C4-2B (cell line): ENCODE measurements around the gene ZFP91.

ENCODE experiments used
- CTCF ChIP-seq: fragments of 450-650 bp; conservative IDR thresholded peaks from 2 replicates; pipeline ENCODE4 v1.5.1; 2017; ENCODE audit warnings: mild to moderate bottlenecking
- ZFX ChIP-seq: fragments of 450-650 bp; IDR thresholded peaks from 2 replicates; pipeline ENCODE4 v1.6.1; 2017

DNA sequence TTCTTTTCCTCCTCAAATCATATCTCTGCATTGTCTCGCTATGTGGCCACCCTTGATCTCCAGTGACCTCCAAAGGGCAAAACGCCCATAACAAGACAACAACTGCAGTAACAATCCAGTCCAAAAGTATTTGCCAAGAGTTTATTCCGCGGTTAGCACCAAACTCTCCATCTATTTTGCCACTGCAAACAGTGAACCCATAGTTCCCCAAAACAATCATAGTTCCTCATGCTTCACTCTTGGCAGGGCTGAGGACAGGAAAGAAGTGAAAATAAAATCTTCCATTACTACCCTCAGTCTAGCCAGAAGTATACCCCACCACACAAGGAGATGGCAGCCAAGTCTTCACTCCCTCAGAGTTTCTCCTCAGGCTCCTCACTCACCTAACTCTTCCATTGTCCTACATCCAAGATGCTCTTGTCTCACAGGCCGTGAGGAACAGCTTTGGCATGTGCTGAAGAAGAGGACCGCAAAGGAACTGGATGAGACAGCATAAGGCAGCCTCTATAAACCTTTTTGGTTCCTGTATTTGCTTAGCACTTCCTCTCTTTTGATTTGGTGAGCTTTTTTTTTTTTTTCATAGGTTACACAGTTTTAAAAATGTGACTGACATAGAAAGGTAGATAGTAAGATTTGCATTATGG, 3.4 kb upstream of the ZFP91 start, which contains the start of gene LPXN:
- TF ChIP-seq CTCF (no peak), ZFX (no peak)
